SK-N-SH (cell line): ENCODE data around the gene IRAK4. TPM values are rescaled to one million over a fixed set of nuclear protein-coding genes. Genes with fewer than 3 reads are reported as not detected.

Experiments used
- CTCF ChIA-PET: fragments of 300-600, 350-600 bp; formaldehyde crosslinking; extraction: SDS; loops from one replicate; lab custom pipeline; 2021; lab: Yijun Ruan, JAX
- POLR2A ChIA-PET: fragments of 350-600 bp; sonication (Branson Sonifier 250); formaldehyde crosslinking; extraction: SDS; loops from one replicate; lab custom pipeline; 2020; ENCODE audit warnings: antibody characterized with exemption, inconsistent platforms; lab: Yijun Ruan, JAX
- DNase-seq: peaks from one replicate; pipeline ENCODE4 v3.0.0; 2012
- H2AFZ ChIP-seq: fragments of 200-600 bp; sonication (generic); 2 replicates; pipeline ENCODE4 v1.8.1; 2016; ENCODE audit warnings: antibody characterized with exemption, mild to moderate bottlenecking, low read depth
- H3F3A ChIP-seq: fragments of 200-600 bp; sonication (generic); replicated peaks from 2 replicates; pipeline ENCODE3; 2016; ENCODE audit warnings: antibody characterized with exemption, mild to moderate bottlenecking; ENCODE audit not compliant: insufficient read depth
- H3K27ac ChIP-seq, 2 experiments: fragments of 200-500 bp in 1 of 2; fragments of 200-600 bp in 1 of 2; sonication (Bioruptor generic) in 1 of 2; sonication (generic), shearing (Covaris generic) in 1 of 2; 2 replicates each; pipeline versions ENCODE4 v1.5.1 to v1.6.1; 2014 to 2016; ENCODE audit warnings: low read depth in 2 of 2, inconsistent platforms in 1 of 2, low read length in 1 of 2, mild to moderate bottlenecking in 1 of 2, mixed read lengths in 1 of 2
- H3K27me3 ChIP-seq: fragments of 200-600 bp; sonication (generic), shearing (Covaris generic); 2 replicates; pipeline ENCODE4 v1.6.1; 2016; ENCODE audit warnings: mixed run types; ENCODE audit not compliant: insufficient read depth
- H3K36me3 ChIP-seq, 2 experiments: fragments of 200-500 bp in 1 of 2; fragments of 200-600 bp in 1 of 2; sonication (Bioruptor generic) in 1 of 2; sonication (generic) in 1 of 2; replicated peaks in 1 of 2; 2 replicates each; pipeline versions ENCODE3 to v1.5.1; 2014 to 2016; ENCODE audit warnings: low read length in 1 of 2, mild to moderate bottlenecking in 1 of 2; ENCODE audit not compliant: insufficient read depth in 2 of 2, control insufficient read depth in 1 of 2
- H3K4me1 ChIP-seq, 2 experiments: fragments of 200-500 bp in 1 of 2; fragments of 200-600 bp in 1 of 2; sonication (Bioruptor generic) in 1 of 2; sonication (generic), shearing (Covaris generic) in 1 of 2; 2 replicates each; pipeline versions ENCODE4 v1.5.1 to v1.6.1; 2014 to 2016; ENCODE audit warnings: low read depth in 1 of 2, low read length in 1 of 2, mixed run types in 1 of 2; ENCODE audit not compliant: insufficient read depth in 2 of 2, control insufficient read depth in 1 of 2
- H3K4me2 ChIP-seq: fragments of 200-600 bp; sonication (generic), shearing (Covaris generic); 2 replicates; pipeline ENCODE4 v1.6.1; 2017; ENCODE audit warnings: mixed run types
- H3K4me3 ChIP-seq, 2 experiments: fragments of 200-500 bp in 1 of 2; fragments of 200-600 bp in 1 of 2; sonication (Bioruptor generic) in 1 of 2; sonication (generic), shearing (Covaris generic) in 1 of 2; 2 replicates each; pipeline versions ENCODE4 v1.5.1 to v1.8.1; 2014 to 2016; ENCODE audit warnings: low read depth in 2 of 2, inconsistent platforms in 1 of 2, low read length in 1 of 2, mild to moderate bottlenecking in 1 of 2, mixed read lengths in 1 of 2, moderate library complexity in 1 of 2
- H3K79me2 ChIP-seq: fragments of 200-600 bp; sonication (generic); 2 replicates; pipeline ENCODE4 v1.8.1; 2017; ENCODE audit warnings: mild to moderate bottlenecking; ENCODE audit not compliant: insufficient read depth
- H3K9ac ChIP-seq: fragments of 200-600 bp; sonication (generic); 2 replicates; pipeline ENCODE4 v1.6.1; 2017; ENCODE audit warnings: mixed run types
- H3K9me2 ChIP-seq: fragments of 200-600 bp; sonication (generic); 2 replicates; pipeline ENCODE4 v1.6.1; 2017; ENCODE audit warnings: mixed run types
- H3K9me3 ChIP-seq: fragments of 200-600 bp; sonication (generic); 2 replicates; pipeline ENCODE4 v1.6.1; 2017; ENCODE audit warnings: mixed run types, mild to moderate bottlenecking, moderate library complexity
- H4K20me1 ChIP-seq: fragments of 200-600 bp; sonication (generic); 2 replicates; pipeline ENCODE4 v1.6.1; 2017; ENCODE audit warnings: mild to moderate bottlenecking, mixed run types; ENCODE audit not compliant: insufficient read depth
- EP300 ChIP-seq, 2 experiments: IDR thresholded peaks; 2 replicates each; pipeline versions ENCODE4 v1.4.0 to v1.6.1; 2012; ENCODE audit warnings: borderline replicate concordance in 1 of 2, low read depth in 1 of 2, low read length in 1 of 2
- FOSL2 ChIP-seq: IDR thresholded peaks from 2 replicates; pipeline ENCODE4 v1.4.0; 2012; ENCODE audit warnings: low read depth, mild to moderate bottlenecking, moderate library complexity, borderline replicate concordance
- FOXJ3 ChIP-seq: sonication (generic); formaldehyde crosslinking; IDR thresholded peaks from 2 replicates; pipeline ENCODE4 v1.5.1; 2020; ENCODE audit warnings: mild to moderate bottlenecking, missing genetic modification reagents
- GATA2 ChIP-seq: sonication (generic); formaldehyde crosslinking; IDR thresholded peaks from 2 replicates; pipeline ENCODE4 v1.5.0; 2020; ENCODE audit warnings: mild to moderate bottlenecking, missing genetic modification reagents
- JUND ChIP-seq: IDR thresholded peaks from 2 replicates; pipeline ENCODE4 v1.4.0; 2012
- MAX ChIP-seq: IDR thresholded peaks from 2 replicates; pipeline ENCODE4 v1.4.0; 2012; ENCODE audit warnings: low read depth
- MEF2A ChIP-seq: IDR thresholded peaks from 2 replicates; pipeline ENCODE4 v1.4.0; 2012; ENCODE audit warnings: low read depth, borderline replicate concordance
- NFIC ChIP-seq: IDR thresholded peaks from 2 replicates; pipeline ENCODE4 v1.4.0; 2012; ENCODE audit warnings: borderline replicate concordance
- NRF1 ChIP-seq: IDR thresholded peaks from 2 replicates; pipeline ENCODE4 v1.6.1; 2012; ENCODE audit warnings: low read depth, mild to moderate bottlenecking, low read length
- PBX3 ChIP-seq: IDR thresholded peaks from 2 replicates; pipeline ENCODE4; 2012
- RFX5 ChIP-seq: IDR thresholded peaks from 2 replicates; pipeline ENCODE4 v1.6.1; 2012; ENCODE audit warnings: mild to moderate bottlenecking, improper control_type of control experiment, low read length
- RXRA ChIP-seq: IDR thresholded peaks from 2 replicates; pipeline ENCODE4 v1.4.0; 2012; ENCODE audit warnings: low read depth, mild to moderate bottlenecking, borderline replicate concordance
- TCF12 ChIP-seq: IDR thresholded peaks from 2 replicates; pipeline ENCODE4 v1.4.0; 2012
- TEAD4 ChIP-seq: IDR thresholded peaks from 2 replicates; pipeline ENCODE4 v1.4.0; 2012; ENCODE audit warnings: mild to moderate bottlenecking, borderline replicate concordance; ENCODE audit not compliant: insufficient read depth
- USF1 ChIP-seq: IDR thresholded peaks from 2 replicates; pipeline ENCODE4 v1.4.0; 2012; ENCODE audit warnings: low read depth, borderline replicate concordance
- ZBTB33 ChIP-seq: IDR thresholded peaks from 2 replicates; pipeline ENCODE4 v1.4.0; 2012; ENCODE audit warnings: low read depth, borderline replicate concordance
- WGBS: methylation state at CpG from one replicate; pipeline ENCODE4 v1.1.6; 2017; ENCODE audit warnings: low lambda C conversion rate; 5-methylcytosine and 5-hydroxymethylcytosine counted together
- polyA plus RNA-seq, 3 experiments: library from polyadenylated mRNA; depleted of rRNA; stranded (reverse); fragments of >200 nt; gene quantifications; 2 replicates each; pipeline ENCODE4 v1.2.3, GENCODE V29; 2012

The IRAK4 gene
- polyA plus RNA-seq, 1 of the 3 experiments (the other 2 are of a cell fraction): 5.1 TPM

GRCh38 chr12:43740511-43741100, 18.1 kb upstream of the IRAK4 start:
- H3K4me3 ChIP-seq: no peak overlapping the region
- TF ChIP-seq NRF1: no peak
- TF ChIP-seq JUND: no peak
- peaks cover 11% of the 10 kb centered on the region for H3F3A ChIP-seq
- H3K9ac ChIP-seq: no peak overlapping the region
- H3K9me3 ChIP-seq: no peaks in the 10 kb centered on the region
- H4K20me1 ChIP-seq: no peaks in the 10 kb centered on the region
- H2AFZ ChIP-seq: no peak overlapping the region
- no peak overlapping the region for H3K27ac ChIP-seq
- CTCF ChIA-PET: interaction anchor here (1.3 kb wide), 2 partner anchors 37 to 142 kb away, joined by 3 to 4 read pairs; no protein-coding TSS in a partner anchor
- H3K9me2 ChIP-seq: no peaks in the 10 kb centered on the region
- POLR2A ChIA-PET: no interaction called here
- peaks cover 0 to 17% of the 10 kb centered on the region in 2 experiments; a peak in 2 of 4 replicates for H3K4me1 ChIP-seq
- H3K4me2 ChIP-seq: no peak overlapping the region; the same call in 1 of the 2 replicates
- WGBS: 83% methylated on average over 3 of the region's 3 CpGs
- DNase-seq: no peak
- no peaks in the 10 kb centered on the region for H3K27me3 ChIP-seq
- peaks cover 22 to 29% of the 10 kb centered on the region in 2 experiments for H3K36me3 ChIP-seq
- H3K79me2 ChIP-seq: no peaks in the 10 kb centered on the region

- Histone ChIP-seq H4K20me1 (no peaks in the 10 kb centered on the region), H3K27me3 (no peaks in the 10 kb centered on the region), H2AFZ (no peak overlapping the region), H3K9me2 (no peaks in the 10 kb centered on the region), H3K36me3 (peaks cover 22 to 37% of the 10 kb centered on the region in 2 experiments), H3K79me2 (no peaks in the 10 kb centered on the region), H3K4me2 (peak overlapping the region; percentile 23; the same call in 1 of the 2 replicates), H3K27ac (peak overlapping the region; percentile 34 to 54), H3F3A (peaks cover 11% of the 10 kb centered on the region), H3K4me1 (peaks cover 0 to 13% of the 10 kb centered on the region in 2 experiments; a peak in 2 of 4 replicates), H3K9me3 (no peaks in the 10 kb centered on the region), H3K4me3 (no peak overlapping the region), H3K9ac (no peak overlapping the region; the same call in 1 of the 2 replicates)
- no peak for DNase-seq
- CTCF ChIA-PET: interaction anchor here (1.3 kb wide), 1 partner anchor 140 kb away, joined by 3 read pairs; no protein-coding TSS in a partner anchor
- peak; percentile 30; the same call in 1 of the 2 replicates for TF ChIP-seq ZBTB33
- TF ChIP-seq FOSL2: peak; percentile 82
- no peak for TF ChIP-seq RFX5
- peak; percentile 74 for TF ChIP-seq TEAD4
- 0 out of 2 replicates have a peak, but pooled peaks have one; percentile 19 for TF ChIP-seq USF1
- peak; percentile 75 for TF ChIP-seq PBX3
- peak; percentile 30; the same call in 1 of the 2 replicates for TF ChIP-seq MAX
- TF ChIP-seq TCF12: peak; percentile 87
- peak; percentile 31; the same call in 1 of the 2 replicates for TF ChIP-seq NFIC
- TF ChIP-seq GATA2 (CRISPR knock-in tag): no peak
- peak; percentile 74; the same call in 1 of the 2 replicates for TF ChIP-seq RXRA
- peak in 1 of 2 experiments; percentile 84; a peak in 2 of 4 replicates for TF ChIP-seq EP300 (IDR thresholded peaks at IDR 0.05; ENCODE audit: borderline replicate concordance in 1 of 2, low read depth in 1 of 2, low read length in 1 of 2)
- peak; percentile 84 for TF ChIP-seq MEF2A
- no peak for TF ChIP-seq FOXJ3 (CRISPR knock-in tag)
- peak; percentile 86 for TF ChIP-seq JUND
- POLR2A ChIA-PET: no interaction called here
Measured at GRCh38 chr12:43742106-43742505, 16.6 kb upstream of the IRAK4 start.
